Measurements from ENCODE around the gene RGS7.
"Not testable (repeated sequence)": the region's sequence is repeated elsewhere in the genome, so short reads cannot be mapped to it uniquely, and the experiment has no call there.

The RGS7 gene

DNA sequence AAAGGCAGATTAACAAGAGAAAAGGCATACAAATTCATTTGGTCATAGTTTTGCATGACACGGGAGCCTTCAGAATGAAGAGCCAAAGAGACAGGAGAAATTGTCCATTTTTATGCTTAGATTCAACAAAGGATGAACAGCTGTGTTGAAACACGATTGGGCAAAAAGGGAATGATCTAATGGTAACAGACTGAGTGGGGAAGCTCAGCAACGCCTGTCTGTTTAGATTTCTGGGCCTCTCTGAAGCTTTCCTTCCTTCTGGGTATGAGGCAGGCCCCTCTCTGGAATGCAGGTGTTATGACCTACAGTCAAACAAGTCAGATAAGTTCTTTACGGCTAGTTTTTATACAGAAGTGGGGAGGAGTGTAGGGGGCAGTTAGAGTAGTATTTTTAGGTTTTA lies 154.6 kb downstream of the RGS7 start:
- no peak for DNase-seq

DNA sequence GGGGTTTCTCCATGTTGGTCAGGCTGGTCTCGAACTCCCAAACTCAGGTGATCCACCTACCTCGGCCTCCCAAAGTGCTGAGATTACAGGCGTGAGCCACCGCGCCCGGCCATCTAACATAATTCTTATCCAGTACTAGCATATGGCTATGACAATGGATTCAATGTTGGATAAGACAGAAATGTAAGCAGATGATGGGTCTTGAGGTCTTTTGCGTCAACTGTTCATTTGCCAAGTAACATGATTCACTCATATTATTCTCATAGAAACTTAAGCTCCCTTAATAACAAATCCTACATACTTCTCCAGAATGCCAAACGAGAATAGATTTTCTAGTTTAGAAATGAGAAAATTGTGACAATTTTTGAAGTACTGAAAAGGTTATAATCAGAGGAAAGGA lies 170.3 kb downstream of the RGS7 start:
- DNase-seq = no peak

DNA sequence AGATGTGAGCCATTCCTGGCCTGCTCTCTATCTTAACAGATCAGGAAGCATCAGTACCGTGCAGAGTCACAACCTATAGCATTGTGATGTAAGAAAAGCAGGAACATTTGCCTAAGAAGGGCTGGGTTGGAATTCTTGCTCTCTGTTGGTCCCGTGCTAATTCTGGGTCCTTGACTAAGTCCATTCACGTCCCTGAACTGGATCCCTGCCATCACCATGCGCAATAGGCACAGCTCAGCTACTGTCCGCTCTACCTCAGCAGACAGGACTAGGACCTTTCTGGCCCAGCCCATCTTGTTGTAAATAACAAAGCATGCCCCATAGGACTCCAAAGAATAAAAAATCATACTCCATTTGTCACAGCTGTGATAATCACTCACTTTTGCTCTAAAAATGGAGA lies 175.0 kb downstream of the RGS7 start:
- no peak for DNase-seq

GRCh38 chr1:241181471-241181870 lies 175.5 kb downstream of the RGS7 start:
- no peak for DNase-seq

DNA sequence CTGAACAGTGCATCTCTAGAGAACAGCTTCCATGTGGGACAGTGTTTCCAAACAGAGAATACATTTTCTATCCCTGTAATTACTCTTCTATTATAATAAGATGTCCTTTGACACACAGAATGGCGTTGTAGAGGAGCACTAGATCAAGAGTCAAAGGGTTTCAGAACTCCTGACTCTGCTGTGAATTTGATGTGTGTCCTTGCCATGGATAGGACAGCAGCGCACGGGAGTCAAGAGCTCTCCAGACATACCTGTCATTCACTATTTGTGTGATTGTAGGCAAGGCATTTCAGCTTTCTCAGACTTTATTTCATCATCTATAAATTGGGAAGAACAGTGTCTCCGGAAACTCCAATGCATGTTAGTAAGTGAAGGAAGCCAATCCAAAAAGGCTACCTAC lies 176.4 kb downstream of the RGS7 start:
- DNase-seq = no peak

DNA sequence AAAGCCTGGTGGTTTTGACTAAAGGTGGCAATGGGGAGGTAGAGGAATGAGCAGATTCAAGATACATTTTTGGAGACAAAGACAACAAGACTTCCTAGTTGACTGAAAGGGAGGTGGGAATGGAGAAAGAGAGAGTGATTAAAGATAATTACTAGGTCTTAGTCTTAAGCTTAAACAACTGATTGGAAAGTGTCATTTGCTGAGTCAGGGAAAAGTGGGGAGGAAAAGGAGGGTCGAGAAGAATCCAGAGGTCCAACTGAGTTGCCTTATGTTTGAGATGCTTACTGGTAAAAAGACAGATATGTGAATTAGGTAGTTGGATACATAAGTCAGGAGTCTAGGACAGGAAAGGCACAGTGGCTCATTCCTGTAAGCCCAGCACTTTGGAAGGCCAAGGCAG lies 179.3 kb downstream of the RGS7 start:
- no peak for DNase-seq

GRCh38 chr1:241172486-241172885 lies 184.5 kb downstream of the RGS7 start:
- DNase-seq = no peak

DNA sequence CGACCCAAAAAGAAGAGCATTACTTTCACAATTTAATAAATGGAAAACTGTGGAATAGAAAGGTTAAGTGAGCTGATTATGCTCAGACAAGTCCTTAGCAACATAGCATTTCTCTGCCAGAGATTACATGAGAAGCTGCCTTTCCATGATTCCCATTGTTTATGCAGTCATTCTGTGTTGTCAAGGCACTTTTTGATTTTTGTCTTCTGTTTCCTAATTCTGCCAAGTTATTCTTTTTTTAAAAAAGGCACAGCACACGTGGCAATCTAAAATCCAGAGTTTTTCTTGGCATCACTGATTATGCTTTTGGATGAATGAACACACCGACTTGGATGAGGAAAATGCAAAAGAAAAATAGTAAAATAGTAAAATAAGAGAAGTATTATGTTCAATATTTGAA lies 185.0 kb downstream of the RGS7 start:
- no peak for DNase-seq

DNA sequence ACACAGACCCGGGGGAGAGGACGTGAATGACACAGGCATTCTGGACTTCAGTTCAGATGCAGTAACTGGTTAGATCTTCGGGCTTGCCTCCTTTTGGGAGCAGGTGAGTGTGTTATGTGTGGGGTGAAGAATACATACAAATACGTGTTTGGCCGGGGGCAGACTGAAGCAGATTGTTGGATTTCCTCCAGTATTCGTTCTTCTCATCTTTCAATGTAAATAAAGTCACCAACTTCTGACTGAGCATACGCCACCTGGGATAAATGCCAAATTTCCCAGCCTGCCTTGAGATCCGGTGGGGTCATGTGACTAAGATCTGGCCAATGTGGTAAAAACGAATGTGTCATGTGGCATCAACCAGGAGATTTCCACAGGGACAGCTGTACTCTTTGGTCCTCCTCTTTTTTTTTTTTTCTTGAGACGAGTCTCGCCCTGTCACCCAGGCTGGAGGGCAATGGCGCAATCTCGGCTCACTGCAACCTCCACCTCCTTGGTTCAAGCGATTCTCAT lies 189.8 kb downstream of the RGS7 start:
- DNase-seq = no peak

DNA sequence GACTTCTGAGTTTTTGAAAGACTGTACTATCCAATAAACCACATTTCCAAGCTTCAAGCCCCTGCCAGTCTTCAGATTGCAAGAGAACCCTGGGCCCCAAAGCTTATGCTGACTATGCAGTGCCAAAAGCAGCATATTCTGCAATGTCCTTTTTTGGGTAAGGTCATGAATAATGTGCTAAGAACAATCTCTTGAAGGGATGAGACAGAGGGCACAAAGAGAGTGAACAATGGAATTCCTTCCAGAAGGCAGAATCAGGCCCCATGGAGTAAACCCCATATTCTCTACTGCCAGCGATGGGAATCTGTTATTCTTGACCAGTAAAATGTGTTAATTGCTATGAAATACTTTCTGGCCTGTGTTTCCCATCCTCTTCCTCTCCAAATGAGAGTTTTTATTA lies 190.4 kb downstream of the RGS7 start:
- no peak for DNase-seq

GRCh38 chr1:241165256-241165655 lies 191.7 kb downstream of the RGS7 start:
- DNase-seq = not testable (repeated sequence)

- DNase-seq = no peak
Measured at GRCh38 chr1:241163363-241163762, 193.6 kb downstream of the RGS7 start.

GRCh38 chr1:241161188-241161689 lies 195.8 kb downstream of the RGS7 start:
- no peak for DNase-seq

GRCh38 chr1:241157435-241157834 lies 199.6 kb downstream of the RGS7 start:
- no peak for DNase-seq

DNA sequence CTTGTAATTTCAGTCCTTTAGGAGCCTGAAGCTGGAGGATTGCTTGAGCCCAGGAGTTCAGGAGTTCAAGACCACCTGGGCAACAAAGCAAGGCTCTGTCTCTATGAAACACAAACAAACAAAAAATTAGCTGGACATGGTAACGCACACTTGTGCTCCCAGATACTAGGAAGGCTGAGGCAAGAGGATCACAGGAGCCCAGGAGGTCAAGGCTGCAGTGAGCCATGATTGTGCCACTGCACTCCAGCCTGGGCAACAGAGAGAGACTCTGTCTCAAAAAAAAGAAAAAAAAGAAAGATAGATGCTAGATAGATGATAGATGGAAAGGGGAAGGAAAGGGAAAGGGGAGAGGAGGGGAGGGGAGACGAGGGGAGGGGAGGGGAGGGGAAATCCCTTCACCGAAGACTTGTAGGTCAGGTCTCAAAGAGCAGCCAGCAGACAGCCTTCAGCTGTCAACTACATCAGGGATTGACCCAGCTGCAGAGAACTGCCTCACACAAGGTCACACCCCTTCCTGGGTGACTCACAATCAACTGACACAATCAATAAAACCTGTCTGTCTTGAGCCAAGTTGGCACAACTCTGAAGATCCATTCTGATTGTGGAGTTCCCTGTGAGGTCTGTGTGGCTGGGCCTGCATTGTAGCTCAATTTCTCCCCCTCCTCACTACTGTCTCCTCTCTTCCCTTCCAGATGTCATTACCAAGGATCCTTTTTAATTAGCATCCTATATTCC lies 200.6 kb downstream of the RGS7 start:
- no peak for DNase-seq

DNA sequence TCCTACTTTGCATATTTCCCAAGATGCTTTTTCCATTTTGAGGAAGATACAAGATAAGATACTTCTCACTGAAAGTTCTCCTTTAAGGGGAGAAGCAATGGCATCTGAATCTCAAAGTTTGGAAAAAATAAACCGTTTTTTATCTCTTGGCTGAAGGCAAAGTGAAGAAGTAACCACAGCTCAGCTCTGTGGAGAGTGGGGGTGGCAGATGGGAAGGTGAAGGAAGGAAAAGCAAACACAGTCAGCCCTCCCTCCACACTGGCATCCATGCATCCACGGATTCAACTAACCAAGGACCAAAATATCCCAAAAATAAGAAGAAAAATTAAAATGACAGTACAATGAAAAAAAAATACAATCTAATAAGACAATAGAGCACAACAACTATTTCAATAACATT lies 211.1 kb downstream of the RGS7 start:
- DNase-seq = no peak

- DNase-seq = no peak
Measured at GRCh38 chr1:241143765-241144442, 213.1 kb downstream of the RGS7 start.

DNA sequence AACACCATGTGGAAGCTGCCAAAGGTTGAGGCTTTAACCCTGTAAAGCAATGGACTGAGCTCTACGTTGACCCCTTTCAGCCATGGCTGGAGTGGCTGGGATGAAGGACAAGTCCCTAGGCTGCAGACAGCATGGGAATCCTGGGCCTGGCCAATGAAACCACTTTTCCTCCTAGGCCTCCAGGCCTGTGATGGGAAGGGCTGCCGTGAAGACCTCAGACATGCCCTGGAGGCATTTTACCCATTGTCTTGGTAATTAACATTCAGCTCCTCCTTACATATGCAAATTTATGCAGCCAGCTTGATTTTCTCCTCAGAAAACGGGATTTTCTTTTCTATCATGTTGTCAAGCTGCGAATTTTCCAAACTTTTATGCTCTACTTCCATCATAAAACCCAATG lies 214.5 kb downstream of the RGS7 start:
- DNase-seq = no peak

DNA sequence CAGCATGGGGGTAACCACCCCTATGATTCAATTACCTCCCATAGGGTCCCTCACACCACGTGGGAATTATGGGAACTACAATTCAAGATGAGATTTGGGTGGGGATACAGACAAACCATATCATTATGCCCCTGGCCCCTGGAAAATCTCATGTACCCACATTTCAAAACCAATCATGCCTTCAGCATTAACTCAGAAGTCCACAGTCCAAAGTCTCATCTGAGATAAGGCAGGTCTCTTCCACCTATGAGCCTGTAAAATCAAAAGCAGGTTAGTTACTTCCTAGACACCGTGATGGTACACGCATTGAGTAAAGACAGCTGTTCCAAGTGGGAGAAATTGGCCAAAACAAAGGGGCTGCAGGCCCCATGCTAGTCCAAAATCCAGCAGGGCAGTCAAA lies 215.4 kb downstream of the RGS7 start:
- not testable (repeated sequence) for DNase-seq

DNA sequence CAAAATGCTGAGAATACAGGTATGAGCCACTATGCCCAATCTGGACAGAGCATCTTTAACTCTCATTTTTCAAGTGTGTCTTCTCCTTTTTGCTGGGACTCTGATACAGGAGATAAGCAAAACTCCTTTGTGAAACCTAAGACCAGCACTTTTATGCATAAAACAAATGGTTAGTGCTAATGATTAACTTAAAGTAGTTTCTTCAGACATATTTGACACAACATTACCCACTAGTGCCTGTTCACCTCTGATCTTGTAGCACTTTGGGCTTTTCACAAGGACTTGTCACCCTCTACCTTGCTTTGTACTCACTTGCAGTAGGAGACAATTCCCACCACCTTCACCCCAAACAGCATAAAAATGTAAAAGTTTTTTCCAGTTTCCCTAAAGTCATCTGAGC lies 216.3 kb downstream of the RGS7 start:
- DNase-seq = no peak

GRCh38 chr1:241139047-241139446 lies 218.0 kb downstream of the RGS7 start:
- DNase-seq = no peak

DNA sequence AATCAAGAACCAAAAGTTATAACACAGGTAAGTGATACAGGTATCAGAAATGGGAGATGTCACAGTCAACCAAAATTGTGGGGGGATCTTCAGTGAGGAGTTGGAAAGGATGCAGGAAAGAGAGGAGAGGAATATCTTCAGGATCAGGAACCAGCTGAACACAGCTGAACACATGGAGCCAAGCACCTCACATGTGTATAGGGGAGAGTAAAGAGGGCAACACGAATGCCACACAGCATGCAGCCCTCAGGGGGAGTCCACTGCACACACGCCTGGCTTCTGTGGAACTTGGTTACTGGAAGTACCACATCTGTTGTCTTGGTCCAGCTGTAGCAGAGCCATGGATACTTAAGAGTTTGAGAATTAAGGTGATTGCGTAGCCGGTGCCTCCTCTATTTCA lies 218.8 kb downstream of the RGS7 start:
- no peak for DNase-seq

GRCh38 chr1:241136389-241136788 lies 220.6 kb downstream of the RGS7 start:
- DNase-seq = no peak

DNA sequence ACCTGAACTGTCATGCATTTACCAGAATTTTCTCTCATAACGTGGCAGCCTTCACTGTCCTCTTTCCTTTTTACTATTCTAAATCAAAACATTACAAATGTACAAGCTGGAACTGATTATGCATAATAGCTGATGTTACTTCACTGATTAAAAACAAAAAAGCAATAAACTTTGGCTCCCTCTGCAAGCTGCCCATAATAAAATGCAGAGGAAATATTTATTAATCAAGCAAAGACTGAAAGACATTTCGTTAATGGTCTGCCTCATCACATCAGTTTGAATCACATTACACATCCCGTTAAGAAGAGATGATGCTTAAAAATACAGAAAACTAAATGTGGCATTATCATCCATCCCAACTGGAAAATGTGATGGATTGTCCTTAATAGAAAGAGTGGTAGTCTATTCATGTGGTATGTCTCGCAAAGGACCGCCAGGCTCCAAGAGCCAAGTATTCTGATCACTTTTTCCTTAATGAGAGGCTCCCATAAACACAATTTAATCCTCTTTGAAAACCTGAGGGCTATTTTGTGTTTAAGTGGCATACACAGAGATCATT lies 225.3 kb downstream of the RGS7 start:
- no peak for DNase-seq

Measured in stimulated activated CD4-positive, alpha-beta T cell treated with anti-CD3 and anti-CD28 coated beads, Interleukin-4, amount 100 ng/mL, for 1 hour (primary cell).